H9 (cell line): ENCODE data around the gene SLX4IP. TPM values are rescaled to one million over a fixed set of nuclear protein-coding genes. Genes with fewer than 3 reads are reported as not detected.

Experiments
- DNase-seq: peaks from one replicate; pipeline ENCODE4 v3.0.0-alpha.2; 2017
- H2AFZ ChIP-seq: one replicate; pipeline ENCODE4 v1.6.1; 2013; ENCODE audit warnings: mild to moderate bottlenecking, low read length, control low read depth, moderate library complexity
- H2AK5ac ChIP-seq: 2 replicates; pipeline ENCODE4 v1.6.1; 2013; ENCODE audit warnings: low read length, control low read depth, mixed read lengths; ENCODE audit not compliant: insufficient read length
- H2BK120ac ChIP-seq: one replicate; pipeline ENCODE4 v1.6.1; 2013; ENCODE audit warnings: low read depth, mild to moderate bottlenecking, low read length, control low read depth, inconsistent platforms; ENCODE audit not compliant: poor library complexity, severe bottlenecking
- H2BK12ac ChIP-seq: 2 replicates; pipeline ENCODE4 v1.6.1; 2013; ENCODE audit warnings: low read length, control low read depth, mixed read lengths, low read depth; ENCODE audit not compliant: insufficient read length
- H2BK15ac ChIP-seq: 2 replicates; pipeline ENCODE4 v1.6.1; 2013; ENCODE audit warnings: low read depth, low read length, control low read depth
- H2BK20ac ChIP-seq: one replicate; pipeline ENCODE4 v1.6.1; 2013; ENCODE audit warnings: low read depth, mild to moderate bottlenecking, low read length, control low read depth, inconsistent platforms; ENCODE audit not compliant: poor library complexity, severe bottlenecking
- H2BK5ac ChIP-seq: 2 replicates; pipeline ENCODE4 v1.6.1; 2013; ENCODE audit warnings: low read length, control low read depth, mixed read lengths; ENCODE audit not compliant: insufficient read length
- H3K14ac ChIP-seq: 2 replicates; pipeline ENCODE4 v1.6.1; 2013; ENCODE audit warnings: low read length, control low read depth; ENCODE audit not compliant: insufficient read depth
- H3K18ac ChIP-seq: 2 replicates; pipeline ENCODE4 v1.6.1; 2013; ENCODE audit warnings: low read depth, mild to moderate bottlenecking, mixed read lengths, low read length, control low read depth; ENCODE audit not compliant: insufficient read length
- H3K23ac ChIP-seq: 2 replicates; pipeline ENCODE4 v1.6.1; 2013; ENCODE audit warnings: low read length, control low read depth, mixed read lengths, low read depth; ENCODE audit not compliant: insufficient read length
- H3K23me2 ChIP-seq: 2 replicates; pipeline ENCODE4 v1.6.1; 2013; ENCODE audit warnings: low read depth, mild to moderate bottlenecking, mixed read lengths, low read length, control low read depth; ENCODE audit not compliant: insufficient read length, poor library complexity, severe bottlenecking
- H3K27ac ChIP-seq: 2 replicates; pipeline ENCODE4 v1.5.1; 2013; ENCODE audit warnings: low read length, control low read depth, mixed read lengths, low read depth; ENCODE audit not compliant: insufficient read length
- H3K27me3 ChIP-seq: 2 replicates; pipeline ENCODE4 v1.6.1; 2013; ENCODE audit warnings: low read length, control low read depth, inconsistent platforms; ENCODE audit not compliant: insufficient read depth
- H3K4ac ChIP-seq: 2 replicates; pipeline ENCODE4 v1.6.1; 2013; ENCODE audit warnings: low read depth, mild to moderate bottlenecking, control low read depth, inconsistent platforms, low read length, moderate library complexity
- H3K4me1 ChIP-seq: 2 replicates; pipeline ENCODE4 v1.6.1; 2013; ENCODE audit warnings: low read length, control low read depth, inconsistent platforms; ENCODE audit not compliant: insufficient read depth
- H3K4me2 ChIP-seq: 2 replicates; pipeline ENCODE4 v1.6.1; 2013; ENCODE audit warnings: low read length, control low read depth, mixed read lengths; ENCODE audit not compliant: insufficient read length, insufficient read depth
- H3K56ac ChIP-seq: 2 replicates; pipeline ENCODE4 v1.6.1; 2013; ENCODE audit warnings: low read depth, mild to moderate bottlenecking, mixed read lengths, low read length, control low read depth; ENCODE audit not compliant: insufficient read length
- H3K79me1 ChIP-seq: 2 replicates; pipeline ENCODE4 v1.6.1; 2013; ENCODE audit warnings: low read depth, mild to moderate bottlenecking, moderate library complexity, low read length, control low read depth, inconsistent platforms; ENCODE audit not compliant: insufficient read depth, poor library complexity, severe bottlenecking
- H3K79me2 ChIP-seq: 2 replicates; pipeline ENCODE4 v1.6.1; 2013; ENCODE audit warnings: low read length, control low read depth, inconsistent platforms; ENCODE audit not compliant: insufficient read depth
- H3K9ac ChIP-seq: 2 replicates; pipeline ENCODE4 v1.6.1; 2013; ENCODE audit warnings: low read length, control low read depth, mixed read lengths; ENCODE audit not compliant: insufficient read length; ENCODE audit errors: extremely low read depth
- H3K9me3 ChIP-seq: one replicate; pipeline ENCODE4 v1.6.1; 2013; ENCODE audit warnings: low read depth, low read length, inconsistent platforms; ENCODE audit not compliant: control insufficient read depth
- H3T11ph ChIP-seq: one replicate; pipeline ENCODE4 v1.6.1; 2013; ENCODE audit warnings: mild to moderate bottlenecking, low read length, control low read depth, inconsistent platforms
- H4K20me1 ChIP-seq: one replicate; pipeline ENCODE4 v1.6.1; 2013; ENCODE audit not compliant: control insufficient read depth, insufficient read length, insufficient read depth
- H4K5ac ChIP-seq: 2 replicates; pipeline ENCODE4 v1.6.1; 2013; ENCODE audit warnings: low read depth, mild to moderate bottlenecking, mixed read lengths, low read length, control low read depth; ENCODE audit not compliant: insufficient read length
- H4K8ac ChIP-seq: replicated peaks from 2 replicates; pipeline ENCODE4 v1.6.1; 2013; ENCODE audit warnings: low read length, control low read depth, mixed read lengths, low read depth; ENCODE audit not compliant: insufficient read length
- H4K91ac ChIP-seq: 2 replicates; pipeline ENCODE4 v1.6.1; 2013; ENCODE audit warnings: low read depth, mild to moderate bottlenecking, moderate library complexity, mixed read lengths, low read length, control low read depth; ENCODE audit not compliant: insufficient read length
- H3K27ac Mint-ChIP-seq, 3 experiments: 2 replicates in 2 of 3; 3 replicates in 1 of 3; pipeline ENCODE4 v1.8.0; 2020 to 2021; ENCODE audit warnings: mixed read lengths in 3 of 3, mild to moderate bottlenecking in 1 of 3, moderate library complexity in 1 of 3
- H3K27me3 Mint-ChIP-seq: 2 replicates; pipeline ENCODE4 v1.8.0; 2021; ENCODE audit warnings: low read depth, mild to moderate bottlenecking, moderate library complexity, mixed read lengths
- H3K36me3 Mint-ChIP-seq, 3 experiments: 2 replicates in 2 of 3; 3 replicates in 1 of 3; pipeline ENCODE4 v1.8.0; 2020 to 2021; ENCODE audit warnings: low read depth in 3 of 3, mixed read lengths in 3 of 3; ENCODE audit not compliant: insufficient read depth in 1 of 3
- H3K4me1 Mint-ChIP-seq, 2 experiments: 2 replicates each; pipeline ENCODE4 v1.8.0; 2020; ENCODE audit warnings: mixed read lengths in 2 of 2
- H3K4me3 Mint-ChIP-seq, 2 experiments: 2 replicates in 1 of 2; 3 replicates in 1 of 2; pipeline ENCODE4 v1.8.0; 2020 to 2021; ENCODE audit warnings: mild to moderate bottlenecking in 2 of 2, mixed read lengths in 2 of 2, moderate library complexity in 1 of 2
- H3K9me3 Mint-ChIP-seq, 2 experiments: 2 replicates in 1 of 2; 3 replicates in 1 of 2; pipeline ENCODE4 v1.8.0; 2020; ENCODE audit warnings: mild to moderate bottlenecking in 2 of 2, mixed read lengths in 2 of 2, moderate library complexity in 1 of 2
- CTCF ChIP-seq: fragments of 200-600 bp; sonication (generic); conservative IDR thresholded peaks from 3 replicates; pipeline ENCODE4 v1.8.0; 2021; ENCODE audit warnings: antibody characterized with exemption, mild to moderate bottlenecking
- WGBS: extraction: QIAGEN DNeasy Blood & Tissue Kit; methylation state at CpG from one replicate; pipeline ENCODE4 v1.1.7; 2013; ENCODE audit warnings: missing lambda C conversion rate, low lambda C conversion rate, mixed read lengths; ENCODE audit not compliant: insufficient read length; ENCODE audit errors: extremely low coverage; 5-methylcytosine and 5-hydroxymethylcytosine counted together
- total RNA-seq: library from RNA; stranded (reverse); gene quantifications from 2 replicates; pipeline ENCODE4 v1.2.1, GENCODE V29; 2021

SLX4IP gene
- total RNA-seq, 1 experiment from 2014 or later: 7.9 TPM

DNA sequence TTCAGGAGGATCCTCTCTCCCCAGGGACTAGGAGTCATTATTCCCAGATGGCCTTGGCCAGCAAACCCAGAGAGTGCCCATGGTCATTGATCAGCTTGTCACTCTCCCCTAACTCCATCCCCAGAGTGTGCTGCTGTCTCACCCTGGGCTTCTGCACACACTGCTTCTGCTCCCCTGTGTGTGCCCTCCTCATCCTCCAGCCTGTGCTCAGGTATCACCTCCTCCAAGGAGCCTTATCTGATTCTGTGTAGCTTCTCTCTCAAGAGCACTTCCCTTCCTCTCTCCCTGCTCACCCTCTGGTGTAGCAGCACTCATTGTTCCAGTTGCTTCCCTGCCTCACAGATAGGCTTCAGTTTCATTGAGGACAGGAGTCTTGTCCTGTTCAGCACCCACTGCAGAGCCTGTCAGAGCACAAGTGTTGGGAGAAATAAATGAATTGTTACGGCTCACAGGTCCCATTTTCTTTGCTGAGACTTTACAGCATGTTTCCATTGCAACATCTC lies 136.3 kb downstream of the SLX4IP start:
- Histone ChIP-seq H4K8ac (no peak overlapping the region), H3K4ac (no peak overlapping the region; the same call in 1 of the 2 replicates), H3K79me2 (no peaks in the 10 kb centered on the region), H2BK20ac (no peak overlapping the region), H2BK120ac (no peak overlapping the region), H4K20me1 (no peaks in the 10 kb centered on the region), H3K4me2 (no peak overlapping the region), H2AFZ (no peak overlapping the region), H2BK15ac (no peak overlapping the region), H2BK5ac (peak overlapping the region; percentile 22), H3K9me3 (no peaks in the 10 kb centered on the region), H4K5ac (no peak overlapping the region), H3K27ac (no peak overlapping the region), H3T11ph (no peak overlapping the region), H3K27me3 (no peaks in the 10 kb centered on the region), H3K9ac (no peak overlapping the region), H3K23me2 (no peaks in the 10 kb centered on the region), H4K91ac (no peak overlapping the region), H3K4me1 (peaks cover 5% of the 10 kb centered on the region; the same call in 1 of the 2 replicates), H3K23ac (no peak overlapping the region), H2AK5ac (no peak overlapping the region), H3K18ac (no peak overlapping the region), H3K79me1 (no peaks in the 10 kb centered on the region), H3K14ac (peak overlapping the region; percentile 39; the same call in 1 of the 2 replicates), H2BK12ac (no peak overlapping the region), H3K56ac (no peak overlapping the region)
- Mint-ChIP-seq H3K27me3 (no peaks in the 10 kb centered on the region; the same call in 1 of the 2 replicates), H3K36me3 (peaks cover 6 to 19% (median 13%) of the 10 kb centered on the region in 3 experiments; a peak in 4 of 7 replicates), H3K27ac (peak overlapping the region in 2 of 3 experiments; percentile 19 to 69; a peak in 1 of 7 replicates), H3K9me3 (no peaks in the 10 kb centered on the region), H3K4me3 (no peak overlapping the region), H3K4me1 (peaks cover 10 to 11% of the 10 kb centered on the region in 2 experiments)
- no peak for TF ChIP-seq CTCF
- no CpG with 5 or more reads among the region's 1 CpG for WGBS
- no peak for DNase-seq
